OCI-LY7 (cell line): Measurements from ENCODE around the gene E4F1.

Experiments used
- CTCF ChIP-seq: fragments of 200-600 bp; sonication (generic); conservative IDR thresholded peaks from 2 replicates; pipeline ENCODE4 v1.5.1; 2014; ENCODE audit warnings: mild to moderate bottlenecking, antibody characterized with exemption, low read length, moderate library complexity, mixed read lengths
- EZH2phosphoT487 ChIP-seq: fragments of 200-600 bp; sonication (generic); IDR thresholded peaks from 2 replicates; pipeline ENCODE4 v1.6.1; 2018; ENCODE audit warnings: low read depth, borderline replicate concordance, mild to moderate bottlenecking, mixed run types, antibody characterized with exemption, low read length, moderate library complexity, mixed read lengths

GRCh38 chr16:2177561-2177960, 45.8 kb upstream of the E4F1 start:
- TF ChIP-seq CTCF = no peak
- no peak for TF ChIP-seq EZH2phosphoT487
